Parathyroid adenoma (tissue), 2 donors: ENCODE data around the gene HMCN1.

ENCODE experiments used
- H2AFZ ChIP-seq: fragments of 300-600 bp; sonication (generic); one replicate; pipeline ENCODE4 v1.7.0; 2017; ENCODE audit warnings: antibody characterized with exemption, mild to moderate bottlenecking
- H3K27ac ChIP-seq: fragments of 300-600 bp; sonication (generic); one replicate; pipeline ENCODE4 v1.7.0; 2017
- H3K27me3 ChIP-seq: fragments of 300-600 bp; sonication (generic); one replicate; pipeline ENCODE4 v1.7.0; 2017; ENCODE audit warnings: low read length; ENCODE audit not compliant: control insufficient read depth, insufficient read depth
- H3K36me3 ChIP-seq: fragments of 300-600 bp; sonication (generic); one replicate; pipeline ENCODE4 v1.7.0; 2017; ENCODE audit warnings: low read length; ENCODE audit not compliant: control insufficient read depth, insufficient read depth
- H3K4me1 ChIP-seq: fragments of 300-600 bp; sonication (generic); one replicate; pipeline ENCODE4 v1.7.0; 2017; ENCODE audit warnings: control low read depth
- H3K4me2 ChIP-seq: fragments of 300-600 bp; sonication (generic); one replicate; pipeline ENCODE4 v1.7.0; 2017; ENCODE audit warnings: low read length
- H3K4me3 ChIP-seq: fragments of 300-600 bp; sonication (generic); one replicate; pipeline ENCODE4 v1.7.0; 2017; ENCODE audit warnings: low read depth, low read length
- H3K79me2 ChIP-seq: fragments of 300-600 bp; sonication (generic); one replicate; pipeline ENCODE4 v1.7.0; 2017; ENCODE audit warnings: control low read depth
- H3K9ac ChIP-seq: fragments of 300-600 bp; sonication (generic); one replicate; pipeline ENCODE4 v1.7.0; 2017; ENCODE audit warnings: mild to moderate bottlenecking
- H3K9me3 ChIP-seq: fragments of 300-600 bp; sonication (generic); one replicate; pipeline ENCODE4 v1.7.0; 2017; ENCODE audit warnings: low read length; ENCODE audit not compliant: control insufficient read depth
- TF ChIP-seq, protein P1 (sequence below): fragments of 300-600 bp; sonication (generic); IDR thresholded peaks from one replicate; pipeline ENCODE4 v1.7.0; 2017; ENCODE audit warnings: antibody characterized with exemption, mild to moderate bottlenecking
- donor health status: primary hyperparathyroidism.

Gene HMCN1

DNA sequence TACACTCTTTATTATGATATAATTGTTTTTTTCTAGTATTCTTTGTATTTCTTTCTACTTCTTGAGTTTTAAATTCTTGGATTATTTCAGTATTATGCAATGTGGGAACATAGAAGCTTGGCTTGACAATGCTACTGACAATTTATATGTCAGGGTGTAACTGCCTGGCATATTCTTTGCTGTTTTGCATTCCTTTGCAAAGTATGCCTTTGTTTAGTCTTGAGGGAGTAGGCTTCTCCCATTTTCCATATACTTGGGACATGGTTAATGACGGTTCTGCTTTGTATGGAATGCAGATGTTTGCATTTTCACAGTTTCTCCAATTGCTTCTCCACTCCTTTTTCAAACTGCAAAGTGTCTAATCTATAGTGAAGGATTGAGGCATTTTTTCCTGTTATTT, 109.8 kb downstream of the HMCN1 start:
- TF ChIP-seq, protein P1, sequence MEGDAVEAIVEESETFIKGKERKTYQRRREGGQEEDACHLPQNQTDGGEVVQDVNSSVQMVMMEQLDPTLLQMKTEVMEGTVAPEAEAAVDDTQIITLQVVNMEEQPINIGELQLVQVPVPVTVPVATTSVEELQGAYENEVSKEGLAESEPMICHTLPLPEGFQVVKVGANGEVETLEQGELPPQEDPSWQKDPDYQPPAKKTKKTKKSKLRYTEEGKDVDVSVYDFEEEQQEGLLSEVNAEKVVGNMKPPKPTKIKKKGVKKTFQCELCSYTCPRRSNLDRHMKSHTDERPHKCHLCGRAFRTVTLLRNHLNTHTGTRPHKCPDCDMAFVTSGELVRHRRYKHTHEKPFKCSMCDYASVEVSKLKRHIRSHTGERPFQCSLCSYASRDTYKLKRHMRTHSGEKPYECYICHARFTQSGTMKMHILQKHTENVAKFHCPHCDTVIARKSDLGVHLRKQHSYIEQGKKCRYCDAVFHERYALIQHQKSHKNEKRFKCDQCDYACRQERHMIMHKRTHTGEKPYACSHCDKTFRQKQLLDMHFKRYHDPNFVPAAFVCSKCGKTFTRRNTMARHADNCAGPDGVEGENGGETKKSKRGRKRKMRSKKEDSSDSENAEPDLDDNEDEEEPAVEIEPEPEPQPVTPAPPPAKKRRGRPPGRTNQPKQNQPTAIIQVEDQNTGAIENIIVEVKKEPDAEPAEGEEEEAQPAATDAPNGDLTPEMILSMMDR: no peak
- no peaks in the 10 kb centered on the region for H3K4me1 ChIP-seq
- no peaks in the 10 kb centered on the region for H3K36me3 ChIP-seq
- H3K27ac ChIP-seq: no peak overlapping the region
- H3K9me3 ChIP-seq: no peaks in the 10 kb centered on the region
- H2AFZ ChIP-seq: no peak overlapping the region
- no peaks in the 10 kb centered on the region for H3K79me2 ChIP-seq
- no peaks in the 10 kb centered on the region for H3K27me3 ChIP-seq
- no peak overlapping the region for H3K9ac ChIP-seq
- H3K4me3 ChIP-seq: no peak overlapping the region
- H3K4me2 ChIP-seq: no peak overlapping the region

DNA sequence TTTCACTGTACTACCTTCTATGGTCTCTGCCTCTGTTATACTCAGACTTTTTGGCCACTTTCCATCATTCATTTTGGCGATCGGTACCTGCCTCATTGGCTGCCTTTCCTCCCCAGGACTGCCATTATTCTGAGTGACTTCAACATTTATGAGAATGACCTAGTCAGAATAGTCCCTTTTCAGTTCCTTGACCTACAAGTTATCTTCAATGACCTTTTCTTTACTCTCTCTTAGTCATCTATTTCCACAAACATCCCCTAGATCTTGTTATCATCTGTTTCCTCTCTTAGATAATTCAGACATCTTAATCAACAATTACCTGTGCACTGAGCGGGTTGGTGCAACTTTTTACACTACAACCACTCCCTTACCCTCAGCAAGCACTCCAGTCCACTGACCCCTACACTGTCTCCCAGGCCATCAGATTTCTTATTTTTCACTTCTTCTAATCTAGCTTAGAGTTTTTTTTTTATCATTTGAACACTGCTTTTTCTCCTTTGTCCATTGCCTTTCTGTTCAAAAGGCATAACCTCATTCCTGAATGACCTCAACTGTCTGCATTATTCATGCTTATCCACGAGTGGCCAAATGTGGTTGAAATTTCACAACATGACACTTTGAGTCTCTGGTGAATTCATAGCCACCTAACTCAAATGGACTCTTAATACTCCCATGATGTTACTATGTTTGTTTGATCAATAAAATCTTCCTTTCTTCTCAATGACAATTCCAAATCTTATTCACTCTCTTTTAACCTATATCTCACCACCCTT, 112.7 kb downstream of the HMCN1 start:
- H2AFZ ChIP-seq: no peak overlapping the region
- H3K9me3 ChIP-seq: no peaks in the 10 kb centered on the region
- H3K27me3 ChIP-seq: no peaks in the 10 kb centered on the region
- no peak overlapping the region for H3K4me2 ChIP-seq
- H3K36me3 ChIP-seq: no peaks in the 10 kb centered on the region
- H3K4me1 ChIP-seq: no peaks in the 10 kb centered on the region
- no peak overlapping the region for H3K4me3 ChIP-seq
- TF ChIP-seq, protein P1: no peak
- H3K79me2 ChIP-seq: no peaks in the 10 kb centered on the region
- H3K27ac ChIP-seq: no peak overlapping the region
- no peak overlapping the region for H3K9ac ChIP-seq

DNA sequence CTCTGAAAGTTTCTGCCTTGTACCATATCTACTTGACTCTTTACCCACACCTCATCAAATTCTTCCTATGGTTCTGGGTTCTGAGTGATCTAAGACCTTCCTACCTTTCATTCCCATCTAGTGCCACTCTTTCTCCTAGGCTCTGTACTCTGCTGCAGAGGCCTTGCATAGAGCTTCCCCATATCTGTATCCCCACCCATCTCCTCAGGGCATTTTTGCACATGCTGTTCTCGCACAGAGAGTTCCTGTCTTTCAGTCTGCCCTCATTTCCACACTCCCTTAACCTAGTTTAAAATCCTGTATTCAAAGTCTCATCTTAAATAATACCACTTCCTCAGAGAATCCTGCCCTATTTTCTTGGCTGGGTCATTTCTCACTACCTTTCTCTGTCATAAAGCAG, 114.8 kb downstream of the HMCN1 start:
- Histone ChIP-seq H3K4me3 (no peak overlapping the region), H3K4me2 (no peak overlapping the region), H3K79me2 (no peaks in the 10 kb centered on the region), H2AFZ (no peak overlapping the region), H3K27ac (no peak overlapping the region), H3K9me3 (no peaks in the 10 kb centered on the region), H3K27me3 (no peaks in the 10 kb centered on the region), H3K36me3 (no peaks in the 10 kb centered on the region), H3K9ac (no peak overlapping the region), H3K4me1 (no peaks in the 10 kb centered on the region)
- TF ChIP-seq, protein P1: no peak

DNA sequence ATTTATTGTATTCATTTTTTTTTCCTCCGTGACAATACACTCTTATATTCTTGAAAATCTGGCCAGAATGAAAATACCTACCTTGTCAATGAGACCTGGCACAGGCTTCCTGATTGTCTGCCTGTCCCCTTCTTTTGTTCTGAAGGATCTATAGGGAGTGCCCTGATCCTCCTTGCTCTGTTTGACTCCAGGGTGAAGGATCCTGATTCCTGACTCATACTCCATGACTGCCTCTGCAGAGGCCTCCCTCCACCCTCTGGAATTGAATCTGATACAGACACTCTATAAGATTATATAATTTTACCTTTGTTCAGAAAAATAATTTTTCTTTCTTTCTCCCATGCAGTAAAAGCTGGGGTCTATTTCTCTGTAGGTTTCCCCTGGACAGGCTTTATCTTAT, 116.2 kb downstream of the HMCN1 start:
- H3K4me3 ChIP-seq: no peak overlapping the region
- no peak overlapping the region for H2AFZ ChIP-seq
- H3K4me2 ChIP-seq: no peak overlapping the region
- H3K36me3 ChIP-seq: no peaks in the 10 kb centered on the region
- H3K9ac ChIP-seq: no peak overlapping the region
- TF ChIP-seq, protein P1: no peak
- H3K9me3 ChIP-seq: no peaks in the 10 kb centered on the region
- H3K27ac ChIP-seq: no peak overlapping the region
- H3K27me3 ChIP-seq: no peaks in the 10 kb centered on the region
- no peaks in the 10 kb centered on the region for H3K79me2 ChIP-seq
- no peaks in the 10 kb centered on the region for H3K4me1 ChIP-seq

DNA sequence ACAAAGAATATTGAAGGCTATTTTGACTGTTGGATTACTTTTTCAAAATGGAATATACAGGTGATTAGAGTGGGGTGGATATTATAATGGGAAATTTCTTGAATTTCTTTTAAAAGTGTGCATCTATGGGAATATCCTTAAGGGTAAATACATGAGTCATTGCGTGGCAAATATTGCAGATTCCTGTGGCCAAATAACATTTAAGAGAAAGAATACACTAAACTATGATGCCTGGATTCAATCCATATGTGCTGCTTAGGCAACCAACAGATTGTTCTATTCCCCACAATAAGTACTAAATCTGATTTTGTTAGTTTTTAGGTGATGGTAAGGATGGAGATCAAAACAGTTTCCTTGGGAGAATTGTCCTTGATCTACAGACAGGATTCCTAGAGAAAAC, 119.5 kb downstream of the HMCN1 start:
- Histone ChIP-seq H3K79me2 (no peaks in the 10 kb centered on the region), H3K27ac (no peak overlapping the region), H3K4me2 (no peak overlapping the region), H3K27me3 (no peaks in the 10 kb centered on the region), H3K9me3 (no peaks in the 10 kb centered on the region), H2AFZ (no peak overlapping the region), H3K4me3 (no peak overlapping the region), H3K4me1 (no peaks in the 10 kb centered on the region), H3K9ac (no peak overlapping the region), H3K36me3 (no peaks in the 10 kb centered on the region)
- TF ChIP-seq, protein P1: no peak
